ENCODE results near the gene ADAMTSL4. TPM values are rescaled to one million over a fixed set of nuclear protein-coding genes. Genes with fewer than 3 reads are reported as not detected.
A peak's percentile ranks its signal among the peaks of the same experiment; 100 is the strongest.

The ADAMTSL4 gene
- total RNA-seq, 4 donors from 2014 or later = 54.4 to 132 (median 93.2) TPM

GRCh38 chr1:150548324-150548631 lies 930 bp upstream of the ADAMTSL4 start:
- peaks cover 0 to 50% (median 27%) of the 10 kb centered on the region in 4 donors for H3K4me1 ChIP-seq
- H3K27me3 ChIP-seq = no peaks in the 10 kb centered on the region
- peak overlapping the region; percentile 84 to 99 (median 97) for H3K27ac ChIP-seq
- no peaks in the 10 kb centered on the region for H3K36me3 ChIP-seq
- 50 to 55% methylated on average over 4 of the region's 4 CpGs for WGBS, 2 donors
- no peaks in the 10 kb centered on the region for H3K9me3 ChIP-seq
- H3K4me3 ChIP-seq = peak overlapping the region; percentile 64 to 78 (median 74)
- no peak for DNase-seq (ENCODE audit: low spot score in 2 of 2)
- no peak for TF ChIP-seq POLR2A (IDR thresholded peaks at IDR 0.05)
- TF ChIP-seq EP300 (IDR thresholded peaks at IDR 0.05) = no peak
- no peak for TF ChIP-seq CTCF (IDR thresholded peaks at IDR 0.05)

- Histone ChIP-seq H3K27me3 (no peaks in the 10 kb centered on the region), H3K27ac (peak overlapping the region; percentile 84 to 99 (median 97)), H3K9me3 (no peaks in the 10 kb centered on the region), H3K4me1 (peaks cover 0 to 61% (median 33%) of the 10 kb centered on the region in 4 donors), H3K36me3 (peaks cover 0 to 8% (median 0%) of the 10 kb centered on the region in 3 donors), H3K4me3 (peak overlapping the region; percentile 64 to 78 (median 74))
- TF ChIP-seq POLR2A (IDR thresholded peaks at IDR 0.05) = peak in 1 of 2 donors; percentile 51
- peak in 1 of 2 donors; percentile 34 for TF ChIP-seq EP300 (IDR thresholded peaks at IDR 0.05)
- TF ChIP-seq CTCF (IDR thresholded peaks at IDR 0.05) = no peak
- DNase-seq (ENCODE audit: low spot score in 2 of 2) = no peak
- 10 to 15% methylated on average over 34 to 40 of the region's 43 CpGs for WGBS, 2 donors
These were observed 451 bp downstream of the ADAMTSL4 start for GRCh38 chr1:150549496-150550221.

GRCh38 chr1:150550222-150551050 lies 1.2 kb downstream of the ADAMTSL4 start:
- DNase-seq (ENCODE audit: low spot score in 2 of 2) = no peak
- H3K4me3 ChIP-seq = peak overlapping the region in 3 of 4 donors; percentile 73 to 78 (median 76)
- peaks cover 0 to 64% (median 33%) of the 10 kb centered on the region in 4 donors for H3K4me1 ChIP-seq
- no peaks in the 10 kb centered on the region for H3K27me3 ChIP-seq
- peak overlapping the region; percentile 84 to 99 (median 97) for H3K27ac ChIP-seq
- 35 to 36% methylated on average over 21 to 22 of the region's 22 CpGs for WGBS, 2 donors
- TF ChIP-seq CTCF (IDR thresholded peaks at IDR 0.05) = no peak
- no peak for TF ChIP-seq EP300 (IDR thresholded peaks at IDR 0.05)
- no peak for TF ChIP-seq POLR2A (IDR thresholded peaks at IDR 0.05)
- no peaks in the 10 kb centered on the region for H3K9me3 ChIP-seq
- peaks cover 0 to 14% (median 0%) of the 10 kb centered on the region in 3 donors for H3K36me3 ChIP-seq

- peaks cover 0 to 69% (median 33%) of the 10 kb centered on the region in 4 donors for H3K4me1 ChIP-seq
- peak overlapping the region in 1 of 4 donors; percentile 78 for H3K4me3 ChIP-seq
These were observed 2.0 kb downstream of the ADAMTSL4 start for GRCh38 chr1:150551051-150551783.

More at GRCh38 chr1:150551051-150551783, 2.0 kb downstream of the ADAMTSL4 start:
- Histone ChIP-seq H3K27me3 (no peaks in the 10 kb centered on the region), H3K36me3 (peaks cover 0 to 22% (median 0%) of the 10 kb centered on the region in 3 donors), H3K27ac (peak overlapping the region; percentile 84 to 99 (median 97)), H3K9me3 (no peaks in the 10 kb centered on the region)
- DNase-seq (ENCODE audit: low spot score in 2 of 2) = no peak
- 64 to 65% methylated on average over 11 of the region's 11 CpGs for WGBS, 2 donors
- TF ChIP-seq EP300 (IDR thresholded peaks at IDR 0.05) (no peak), POLR2A (IDR thresholded peaks at IDR 0.05) (no peak), CTCF (IDR thresholded peaks at IDR 0.05) (no peak)

Measured in tibial nerve (tissue), 4 donors.